ENCODE measurements around the gene ZSWIM7. TPM values are rescaled to one million over a fixed set of nuclear protein-coding genes. Genes with fewer than 3 reads are reported as not detected.

ZSWIM7 gene, protein sequence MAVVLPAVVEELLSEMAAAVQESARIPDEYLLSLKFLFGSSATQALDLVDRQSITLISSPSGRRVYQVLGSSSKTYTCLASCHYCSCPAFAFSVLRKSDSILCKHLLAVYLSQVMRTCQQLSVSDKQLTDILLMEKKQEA
- total RNA-seq = 10 to 100 TPM in 1 of 2 experiments, 1 to 10 TPM in 1; 8.8 to 10.3 TPM

DNA sequence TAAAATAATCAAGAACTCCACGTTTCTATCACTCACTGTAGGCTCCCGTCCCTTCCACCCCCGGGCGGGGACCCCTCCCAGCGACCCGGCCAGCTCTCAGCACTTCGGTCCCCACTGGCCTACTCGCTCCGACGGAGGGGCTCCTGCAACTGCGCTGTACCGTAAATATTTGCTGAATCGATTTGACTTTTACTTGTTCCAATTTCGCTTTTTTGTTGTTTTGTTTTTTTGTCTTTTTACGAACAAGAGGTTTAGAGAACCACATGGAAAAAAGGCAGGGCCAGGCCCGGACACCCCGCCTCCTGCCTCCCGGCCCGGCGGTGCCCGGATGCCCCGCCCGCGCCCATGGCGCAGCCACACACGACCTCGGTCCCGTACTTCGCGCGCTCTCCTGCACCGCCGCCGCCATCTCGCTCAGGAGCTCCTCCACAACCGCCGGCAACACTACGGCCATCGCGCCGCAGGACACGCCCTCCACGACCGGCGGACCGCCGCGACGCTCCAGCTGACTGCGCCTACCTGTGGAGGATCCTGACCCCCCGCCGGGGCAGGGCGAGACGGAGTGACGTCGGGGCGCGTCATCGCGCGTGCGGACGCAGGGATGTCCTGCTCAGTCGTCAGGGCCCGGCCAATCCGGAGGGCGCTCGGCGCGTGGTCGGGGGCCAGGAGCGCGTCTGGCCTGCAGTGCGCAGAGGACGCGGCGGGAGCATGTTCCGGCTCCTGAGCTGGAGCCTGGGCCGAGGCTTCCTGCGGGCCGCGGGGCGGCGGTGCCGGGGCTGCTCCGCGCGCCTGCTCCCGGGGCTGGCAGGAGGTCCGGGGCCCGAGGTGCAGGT lies at the start of gene ZSWIM7, which contains the start of gene TTC19:
Gene ZSWIM7 (minus strand): TSS at position 564 of the 833 bp plus-strand sequence. CDS start 110 bp downstream, at position 454.
Gene TTC19 (plus strand): TSS at position 684 of the 833 bp plus-strand sequence. CDS start 25 bp downstream, at position 709.
- ATAC-seq (peak; percentile 93), DNase-seq (peak; percentile 97)
- CTCF ChIA-PET = interaction anchor here (0.7 to 5.0 kb wide), 16 partner anchors 12 to 741 kb away, joined by 3 to 29 read pairs (median 4); partner anchors contain the start of gene ADORA2B
- peaks cover 25% of the 10 kb centered on the region for H3K4me1 Mint-ChIP-seq
- H3K4me3 Mint-ChIP-seq = peak within 1 kb of the TSS; percentile 84
- no peaks in the 10 kb centered on the region for H3K9me3 Mint-ChIP-seq (ENCODE audit: low read depth)
- no peaks in the 10 kb centered on the region for H3K27me3 Mint-ChIP-seq
- H3K27ac Mint-ChIP-seq = peak within 1 kb of the TSS; percentile 98
- H3K36me3 Mint-ChIP-seq = peaks cover 36% of the 10 kb centered on the region

DNA sequence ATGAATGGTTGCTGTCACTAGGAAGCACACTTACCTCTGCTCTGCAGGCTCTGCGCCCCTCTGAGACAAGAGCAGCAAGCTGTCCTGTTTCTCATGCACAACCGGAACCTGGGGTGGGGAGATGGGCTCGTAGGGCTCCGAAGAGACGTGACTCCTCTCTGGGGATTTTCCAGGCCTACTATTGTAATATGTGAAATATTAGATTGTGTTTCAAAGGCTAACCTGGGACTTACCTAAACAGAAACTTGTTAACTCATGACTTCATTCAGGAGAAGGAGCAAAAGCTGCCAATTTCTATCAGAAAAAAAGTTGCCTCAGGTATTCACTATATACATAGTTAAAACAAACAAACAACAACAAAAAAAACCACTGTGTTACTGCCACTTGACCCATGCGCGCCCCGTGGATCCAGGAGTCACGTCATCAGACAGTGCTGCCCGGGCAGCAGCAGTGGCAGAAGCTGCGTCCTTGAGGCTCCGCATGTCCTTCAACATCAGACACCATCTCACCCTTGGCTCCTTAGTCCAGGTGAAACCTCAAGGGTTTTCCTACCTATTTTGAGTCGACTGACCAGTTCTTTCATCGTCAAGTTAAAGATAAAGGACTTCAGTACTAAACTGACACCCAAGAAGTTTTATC lies 49.4 kb upstream of the ZSWIM7 start:
- no peak for ATAC-seq
- Mint-ChIP-seq H3K4me1 (peaks cover 16% of the 10 kb centered on the region), H3K9me3 (ENCODE audit: low read depth) (no peaks in the 10 kb centered on the region), H3K4me3 (no peak overlapping the region), H3K27ac (no peak overlapping the region), H3K36me3 (peaks cover 53% of the 10 kb centered on the region), H3K27me3 (no peaks in the 10 kb centered on the region)
- CTCF ChIA-PET = no interaction called here
- DNase-seq = no peak

DNA sequence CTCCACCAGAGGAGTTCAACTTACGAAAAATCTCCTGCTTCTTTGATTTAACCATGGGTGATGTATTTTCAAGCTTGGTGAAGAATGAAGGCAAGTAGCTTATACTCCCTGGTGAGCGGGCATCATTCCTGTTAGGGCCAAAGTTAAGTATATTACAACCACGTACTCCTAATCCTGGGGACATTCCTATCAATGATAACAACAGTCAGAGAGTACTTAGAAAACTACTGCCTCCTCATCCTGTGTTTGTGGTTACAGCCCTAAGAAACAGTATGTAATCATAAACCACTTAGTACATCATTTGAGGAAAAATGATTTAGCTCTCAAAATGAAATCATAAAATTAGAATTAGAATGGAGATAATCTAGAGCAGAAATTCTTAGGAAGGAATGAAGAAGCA lies 47.5 kb upstream of the ZSWIM7 start:
- H3K9me3 Mint-ChIP-seq (ENCODE audit: low read depth) = no peaks in the 10 kb centered on the region
- H3K36me3 Mint-ChIP-seq = peaks cover 49% of the 10 kb centered on the region
- ATAC-seq (no peak), DNase-seq (no peak)
- H3K27me3 Mint-ChIP-seq = no peaks in the 10 kb centered on the region
- H3K4me3 Mint-ChIP-seq = no peak overlapping the region
- CTCF ChIA-PET = interaction anchor here (1.0 kb wide), 1 partner anchor 9 kb away, joined by 3 read pairs; no protein-coding TSS in a partner anchor
- H3K4me1 Mint-ChIP-seq = peaks cover 15% of the 10 kb centered on the region
- no peak overlapping the region for H3K27ac Mint-ChIP-seq

DNA sequence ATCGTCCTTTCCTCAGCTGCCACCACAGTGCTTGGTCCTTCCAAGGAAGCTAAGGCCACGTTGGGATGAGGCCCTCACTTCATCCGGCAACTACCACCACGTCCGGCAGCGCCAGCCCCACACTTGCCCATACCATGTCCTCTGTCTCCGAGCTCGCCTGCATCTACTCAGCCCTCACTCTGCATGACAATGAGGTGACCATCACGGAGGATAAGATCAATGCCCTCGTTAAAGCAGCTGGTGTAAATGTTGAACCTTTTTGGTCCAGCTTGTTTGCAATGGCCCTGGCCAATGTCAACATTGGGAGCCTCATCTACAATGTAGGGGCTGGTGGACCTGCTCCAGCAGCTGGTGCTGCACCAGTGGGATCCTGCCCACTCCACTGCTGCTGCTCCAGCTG lies 45.0 kb upstream of the ZSWIM7 start:
- Mint-ChIP-seq H3K4me1 (peaks cover 13% of the 10 kb centered on the region), H3K9me3 (ENCODE audit: low read depth) (no peaks in the 10 kb centered on the region), H3K27me3 (no peaks in the 10 kb centered on the region), H3K36me3 (peaks cover 55% of the 10 kb centered on the region), H3K4me3 (no peak overlapping the region), H3K27ac (no peak overlapping the region)
- no peak for DNase-seq
- ATAC-seq = no peak
- CTCF ChIA-PET = interaction anchor here (1.2 to 1.6 kb wide), 2 partner anchors 11 to 14 kb away, joined by 3 to 4 read pairs; no protein-coding TSS in a partner anchor

DNA sequence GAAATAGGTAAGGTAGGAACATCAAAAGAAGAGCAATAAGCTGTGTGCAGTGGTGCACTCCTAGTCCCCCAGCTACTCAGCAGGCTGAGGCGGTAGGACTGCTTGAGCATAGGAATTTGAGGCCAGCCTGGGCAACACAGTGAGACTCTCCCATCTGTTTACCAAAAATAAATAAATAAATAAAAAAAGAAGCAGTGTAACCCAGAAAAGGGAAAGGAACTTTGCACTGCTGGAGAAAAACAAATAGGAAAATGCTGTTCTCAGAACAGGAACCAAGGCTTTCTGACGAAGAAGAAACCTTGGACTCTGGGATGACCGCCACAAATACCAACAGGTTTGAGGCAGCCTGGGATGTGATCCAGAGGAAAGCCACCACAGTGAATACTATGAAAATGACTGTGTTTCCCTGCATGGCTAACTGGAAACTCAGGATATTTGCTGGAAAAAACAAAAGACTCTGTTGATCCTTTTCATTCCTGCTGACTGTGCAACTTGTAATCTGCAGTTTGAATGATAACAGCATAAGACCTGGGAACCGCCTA lies 41.3 kb upstream of the ZSWIM7 start:
- DNase-seq (no peak), ATAC-seq (no peak)
- Mint-ChIP-seq H3K36me3 (peaks cover 63% of the 10 kb centered on the region), H3K9me3 (ENCODE audit: low read depth) (no peaks in the 10 kb centered on the region), H3K27me3 (no peaks in the 10 kb centered on the region), H3K4me1 (peaks cover 2% of the 10 kb centered on the region), H3K27ac (no peak overlapping the region), H3K4me3 (no peak overlapping the region)
- CTCF ChIA-PET = no interaction called here

DNA sequence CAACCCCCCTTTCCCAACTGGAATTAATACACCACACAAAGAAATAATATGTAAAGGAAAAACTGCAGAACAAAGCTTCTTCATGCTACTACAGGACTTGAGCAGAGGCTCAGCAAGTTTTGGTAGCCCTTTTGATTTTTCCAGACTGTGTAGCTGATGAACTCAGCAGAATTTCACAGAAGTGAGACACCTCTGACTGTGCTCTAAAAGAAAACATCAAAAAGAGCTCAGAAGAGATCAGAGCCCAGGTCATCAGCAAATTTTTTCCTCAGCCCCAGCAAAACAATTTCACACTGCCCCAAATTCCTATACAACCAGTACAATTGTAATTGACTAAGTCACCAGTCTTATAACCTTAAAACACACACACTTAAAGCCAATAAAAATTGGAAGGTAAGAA lies 38.1 kb upstream of the ZSWIM7 start:
- CTCF ChIA-PET = interaction anchor here (0.9 kb wide), 1 partner anchor 9 kb away, joined by 3 read pairs; no protein-coding TSS in a partner anchor
- ATAC-seq (no peak), DNase-seq (no peak)
- Mint-ChIP-seq H3K4me3 (no peak overlapping the region), H3K27me3 (no peaks in the 10 kb centered on the region), H3K4me1 (peaks cover 6% of the 10 kb centered on the region), H3K36me3 (peaks cover 64% of the 10 kb centered on the region), H3K27ac (peak overlapping the region; percentile 54), H3K9me3 (ENCODE audit: low read depth) (no peaks in the 10 kb centered on the region)

DNA sequence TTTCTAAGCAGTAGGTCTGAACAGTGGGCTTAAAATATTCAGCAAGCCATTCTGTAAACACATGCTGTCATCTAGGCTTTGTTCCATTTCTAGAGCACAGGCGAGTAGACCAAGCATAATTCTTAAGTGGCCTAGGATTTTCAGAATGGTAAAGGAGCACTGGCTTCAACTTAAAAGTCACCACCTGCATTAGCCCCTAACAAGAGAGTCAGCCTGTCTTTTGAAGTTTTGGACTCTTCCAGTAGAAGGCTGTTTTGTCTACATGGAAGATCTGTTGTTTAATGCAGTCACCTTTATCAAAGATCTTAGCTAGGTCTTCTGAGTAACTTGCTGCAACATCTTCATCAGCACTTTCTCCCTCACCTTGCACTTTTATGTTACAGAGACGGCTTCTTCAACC lies 36.8 kb upstream of the ZSWIM7 start:
- H3K36me3 Mint-ChIP-seq = peaks cover 70% of the 10 kb centered on the region
- CTCF ChIA-PET = interaction anchor here (1.4 kb wide), 1 partner anchor 19 kb away, joined by 3 read pairs; no protein-coding TSS in a partner anchor
- DNase-seq = no peak

DNA sequence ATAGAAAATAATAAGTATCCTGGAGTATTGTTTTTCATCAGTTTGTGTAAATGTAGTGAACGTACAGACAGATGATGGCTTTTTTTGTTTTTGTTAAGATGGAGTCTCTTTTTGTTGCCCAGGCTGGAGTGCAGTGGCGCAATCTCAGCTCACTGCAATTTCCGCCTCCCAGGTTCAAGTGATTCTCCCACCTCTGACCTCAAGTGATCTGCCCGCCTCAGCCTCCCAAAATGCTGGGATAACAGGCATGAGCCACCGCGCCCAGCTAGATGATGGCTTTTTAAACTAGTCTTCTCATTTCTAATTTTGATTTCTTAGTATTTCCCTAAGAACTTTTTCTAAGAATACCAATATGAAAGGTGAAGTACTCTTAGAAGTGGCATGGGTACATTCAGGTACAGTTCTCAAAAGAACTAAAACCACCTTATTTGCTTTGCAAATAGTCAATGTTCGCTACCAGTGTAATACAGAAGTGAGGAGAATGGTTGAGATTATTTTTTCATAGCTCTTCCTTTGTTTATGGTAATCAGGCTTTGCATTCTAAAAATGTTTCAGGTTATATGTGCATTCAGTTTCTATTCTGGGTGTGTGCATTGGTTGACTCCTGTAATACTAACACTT lies 34.3 kb upstream of the ZSWIM7 start:
- Mint-ChIP-seq H3K9me3 (ENCODE audit: low read depth) (no peaks in the 10 kb centered on the region), H3K27me3 (no peaks in the 10 kb centered on the region), H3K4me1 (peaks cover 14% of the 10 kb centered on the region), H3K36me3 (peaks cover 73% of the 10 kb centered on the region), H3K4me3 (no peak overlapping the region), H3K27ac (no peak overlapping the region)
- DNase-seq (no peak), ATAC-seq (no peak)
- CTCF ChIA-PET = interaction anchor here (1.7 kb wide), 1 partner anchor 10 kb away, joined by 4 read pairs; no protein-coding TSS in a partner anchor

More for the DNA sequence above, 36.8 kb upstream of the ZSWIM7 start:
- Mint-ChIP-seq H3K4me3 (no peak overlapping the region), H3K27me3 (no peaks in the 10 kb centered on the region), H3K27ac (no peak overlapping the region), H3K9me3 (ENCODE audit: low read depth) (no peaks in the 10 kb centered on the region), H3K4me1 (peaks cover 6% of the 10 kb centered on the region)
- no peak for ATAC-seq

DNA sequence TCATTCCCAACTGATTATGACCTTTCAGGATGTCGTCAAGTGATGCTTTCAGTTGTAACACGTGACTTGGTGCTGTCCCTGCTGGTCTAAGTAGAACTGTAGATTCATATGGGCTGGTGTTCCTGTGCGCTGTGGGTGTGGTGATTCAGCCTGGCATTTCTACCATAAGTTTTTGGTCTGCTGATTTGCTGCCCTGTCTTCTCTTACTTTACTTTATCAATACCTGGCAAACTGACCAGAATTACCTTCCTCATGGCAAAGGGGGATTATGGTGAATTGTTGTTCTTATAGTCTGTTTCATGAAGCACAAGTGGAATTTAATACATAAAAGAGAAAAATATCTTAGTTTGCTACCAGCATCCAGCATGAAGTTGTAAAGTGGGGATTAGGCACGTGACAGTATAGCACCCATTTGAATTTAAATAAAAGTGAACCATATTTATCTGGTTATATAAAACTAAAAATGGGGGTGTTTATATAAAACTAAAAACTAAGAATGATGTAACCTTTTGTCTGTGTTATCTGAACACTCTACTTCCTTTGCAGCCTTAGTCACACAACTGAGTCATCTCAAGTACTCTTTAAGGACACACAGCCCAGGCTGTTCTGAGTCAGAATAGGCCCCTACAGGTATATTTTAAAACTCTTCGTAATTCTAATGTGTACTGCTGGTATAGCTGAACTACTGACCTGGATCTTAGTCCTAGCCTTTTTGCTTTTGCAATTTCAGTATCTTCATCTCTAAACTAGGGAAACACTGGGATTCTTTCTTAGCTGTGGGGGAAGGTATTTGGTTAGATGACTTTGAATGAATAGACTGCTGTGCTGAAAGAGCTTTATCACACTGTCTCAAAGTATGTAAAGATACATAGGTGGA lies 28.4 kb upstream of the ZSWIM7 start:
- Mint-ChIP-seq H3K27me3 (no peaks in the 10 kb centered on the region), H3K27ac (peak overlapping the region; percentile 93), H3K4me1 (peaks cover 29% of the 10 kb centered on the region), H3K9me3 (ENCODE audit: low read depth) (no peaks in the 10 kb centered on the region), H3K36me3 (peaks cover 75% of the 10 kb centered on the region), H3K4me3 (no peak overlapping the region)
- DNase-seq (peak; percentile 71), ATAC-seq (peak; percentile 99)
- CTCF ChIA-PET = interaction anchor here (0.9 to 1.4 kb wide), 2 partner anchors 28 to 84 kb away, joined by 3 to 6 read pairs; partner anchors contain the start of genes TTC19 and ZSWIM7

DNA sequence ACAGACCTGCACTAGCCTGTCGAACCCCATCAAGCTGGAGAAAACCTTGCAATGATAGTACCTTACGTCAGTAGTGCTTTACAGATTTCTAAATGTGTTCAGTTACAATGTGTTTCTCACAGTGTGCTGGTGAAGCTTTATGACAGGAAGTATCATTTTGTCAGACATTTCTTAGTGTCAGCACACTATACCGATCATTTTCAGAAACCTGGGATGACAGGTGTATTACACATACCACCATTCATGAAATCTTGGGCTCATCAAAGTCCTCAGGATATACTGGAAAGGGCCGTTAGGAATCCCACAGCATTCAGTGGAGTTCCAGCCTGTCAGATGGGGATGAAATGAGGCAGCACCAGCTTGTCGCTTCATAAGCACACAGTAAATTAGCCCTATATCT lies 27.4 kb upstream of the ZSWIM7 start:
- no peaks in the 10 kb centered on the region for H3K27me3 Mint-ChIP-seq
- CTCF ChIA-PET = interaction anchor here (1.1 to 1.2 kb wide), 2 partner anchors 22 to 189 kb away, joined by 3 read pairs; partner anchors contain the start of gene NCOR1
- H3K9me3 Mint-ChIP-seq (ENCODE audit: low read depth) = no peaks in the 10 kb centered on the region
- H3K36me3 Mint-ChIP-seq = peaks cover 70% of the 10 kb centered on the region
- no peak for ATAC-seq
- no peak overlapping the region for H3K4me3 Mint-ChIP-seq
- H3K27ac Mint-ChIP-seq = peak overlapping the region; percentile 93
- H3K4me1 Mint-ChIP-seq = peaks cover 32% of the 10 kb centered on the region
- DNase-seq = no peak

DNA sequence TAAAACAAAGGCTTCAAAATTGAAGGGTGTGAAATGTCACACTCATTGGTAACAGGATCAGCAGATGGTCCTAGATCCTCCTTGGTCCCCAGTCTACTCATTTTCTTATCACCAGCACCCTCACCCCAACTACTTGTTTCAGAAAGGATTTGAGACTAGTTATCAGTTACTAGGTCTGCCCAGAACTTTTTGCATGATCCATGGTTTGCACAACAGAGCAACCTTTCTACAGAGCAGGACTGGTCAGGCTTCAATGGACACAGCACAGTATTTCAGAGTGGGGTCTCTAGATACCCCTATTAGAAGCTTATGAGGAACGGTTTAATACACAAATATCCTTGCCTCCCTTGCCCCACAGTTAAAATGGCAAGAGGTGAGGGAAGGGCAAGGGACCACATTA lies 25.7 kb upstream of the ZSWIM7 start:
- CTCF ChIA-PET = interaction anchor here (1.0 to 1.3 kb wide), 2 partner anchors 13 to 390 kb away, joined by 3 read pairs; partner anchors contain the start of gene TRPV2
- Mint-ChIP-seq H3K4me1 (peaks cover 33% of the 10 kb centered on the region), H3K27ac (no peak overlapping the region), H3K4me3 (no peak overlapping the region), H3K27me3 (no peaks in the 10 kb centered on the region), H3K9me3 (ENCODE audit: low read depth) (no peaks in the 10 kb centered on the region), H3K36me3 (peaks cover 69% of the 10 kb centered on the region)
- DNase-seq (no peak), ATAC-seq (no peak)

DNA sequence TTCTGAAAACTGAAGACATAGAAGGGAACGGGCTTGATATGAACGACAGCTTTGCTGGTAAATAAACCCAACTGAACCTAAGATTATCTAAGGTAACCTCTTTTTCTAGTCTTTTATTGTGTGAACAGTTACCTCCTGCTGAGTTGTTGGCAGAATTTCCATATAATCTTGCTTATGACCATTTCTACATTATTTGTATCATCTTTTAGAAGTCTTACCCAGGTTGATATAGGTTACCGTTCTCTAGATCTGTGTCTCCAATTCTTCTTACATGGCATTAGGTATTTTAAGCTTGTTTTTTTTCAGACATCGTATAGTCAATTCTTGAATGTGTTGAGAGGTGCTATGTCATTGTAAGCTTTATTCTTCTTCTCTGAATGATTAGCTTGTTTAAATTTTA lies 24.4 kb upstream of the ZSWIM7 start:
- no peak overlapping the region for H3K4me3 Mint-ChIP-seq

More for the DNA sequence above, 24.4 kb upstream of the ZSWIM7 start:
- Mint-ChIP-seq H3K4me1 (peaks cover 25% of the 10 kb centered on the region), H3K36me3 (peaks cover 66% of the 10 kb centered on the region), H3K9me3 (ENCODE audit: low read depth) (no peaks in the 10 kb centered on the region), H3K27me3 (no peaks in the 10 kb centered on the region), H3K27ac (no peak overlapping the region)
- no peak for DNase-seq
- CTCF ChIA-PET = interaction anchor here (0.6 kb wide), 1 partner anchor 25 kb away, joined by 3 read pairs; the partner anchor contains the start of genes TTC19 and ZSWIM7
- no peak for ATAC-seq

Data from activated CD8-positive, alpha-beta memory T cell treated with anti-CD3 and anti-CD28 coated beads, Interleukin-2, amount 10 ng/mL, durations not matched to agents 7 days and 5 days (primary cell).